Fibroblast of skin of back (primary cell): ENCODE data around the gene TSPAN15.
"Not testable (repeated sequence)": the region's sequence is repeated elsewhere in the genome, so short reads cannot be mapped to it uniquely, and the experiment has no call there.

Source experiments
- DNase-seq: peaks from one replicate; pipeline ENCODE4 v3.0.0-alpha.2; 2013

The TSPAN15 gene

DNA sequence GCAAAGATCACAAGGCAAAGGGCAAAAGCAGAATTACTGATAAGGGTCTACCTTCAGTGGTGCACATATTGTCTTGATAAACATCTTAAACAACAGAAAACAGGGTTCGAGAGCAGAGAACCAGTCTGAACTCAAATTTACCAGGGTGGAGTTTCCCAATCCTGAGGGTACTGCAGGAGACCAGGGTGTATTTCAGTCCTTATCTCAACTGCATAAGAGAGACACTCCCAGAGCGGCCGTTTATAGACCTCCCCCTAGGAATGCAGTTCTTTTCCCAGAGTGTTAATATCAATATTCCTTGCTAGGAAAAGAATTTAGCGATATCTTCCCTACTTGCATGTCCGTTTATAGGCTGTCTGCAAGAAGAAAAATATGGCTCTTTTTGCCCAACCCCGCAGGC is 37.6 kb downstream of the TSPAN15 start:
- DNase-seq: not testable (repeated sequence)

- no peak for DNase-seq
These were observed 38.3 kb downstream of the TSPAN15 start for GRCh38 chr10:69489506-69490090.

DNA sequence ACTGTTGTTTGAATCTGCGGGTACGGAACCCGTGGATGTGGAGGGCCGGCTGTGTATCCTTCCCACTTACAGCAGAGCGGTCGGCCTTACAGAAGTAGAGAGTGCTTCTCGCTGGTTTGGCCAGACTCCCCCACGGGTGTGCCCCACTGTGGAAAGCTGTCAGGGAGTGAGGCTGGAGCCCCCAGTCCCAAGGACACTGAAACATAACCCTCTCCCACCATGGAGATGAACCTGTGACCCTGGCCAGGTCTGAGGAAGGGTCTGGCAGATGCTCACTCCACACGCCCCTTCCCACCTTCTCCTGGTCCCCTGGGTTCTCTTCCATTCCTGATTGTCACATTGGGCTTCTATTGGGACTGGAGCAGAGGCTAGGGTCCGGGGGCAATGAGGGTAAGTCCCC is 39.6 kb downstream of the TSPAN15 start:
- DNase-seq: no peak

GRCh38 chr10:69491611-69492010 is 40.3 kb downstream of the TSPAN15 start:
- no peak for DNase-seq

DNA sequence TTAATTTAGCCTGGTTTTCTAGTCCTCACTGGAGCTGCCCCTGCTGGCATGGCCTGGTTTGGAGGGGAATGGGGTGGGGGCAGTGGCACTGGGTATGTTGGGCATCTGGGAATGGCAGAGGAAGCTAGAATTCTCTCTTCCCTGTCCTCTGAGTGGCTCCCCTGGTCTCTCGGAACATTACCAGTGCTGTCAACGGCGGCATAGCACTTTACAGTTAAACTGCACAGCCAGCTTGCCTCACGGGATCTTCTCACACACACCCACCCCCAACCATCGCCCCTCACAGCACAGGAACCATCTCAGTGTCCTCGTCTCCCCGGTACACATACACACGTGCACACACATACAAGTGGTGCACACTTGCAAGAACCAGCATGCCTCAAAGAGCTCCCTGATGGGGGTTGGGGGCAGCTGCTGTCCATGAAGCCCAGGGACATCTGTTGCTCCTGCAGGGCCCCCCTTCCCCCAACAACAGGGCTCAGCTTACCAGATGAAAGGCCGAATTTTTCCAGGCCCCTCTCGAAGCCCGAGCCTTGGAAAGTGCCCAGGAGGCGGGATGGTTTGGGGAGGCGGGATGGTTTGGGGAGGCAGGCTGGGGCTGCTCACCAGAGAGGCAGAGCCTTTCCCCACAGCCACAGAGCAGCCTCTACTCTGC is 41.0 kb downstream of the TSPAN15 start:
- DNase-seq: no peak

GRCh38 chr10:69492746-69493462 is 41.6 kb downstream of the TSPAN15 start:
- DNase-seq: no peak

DNA sequence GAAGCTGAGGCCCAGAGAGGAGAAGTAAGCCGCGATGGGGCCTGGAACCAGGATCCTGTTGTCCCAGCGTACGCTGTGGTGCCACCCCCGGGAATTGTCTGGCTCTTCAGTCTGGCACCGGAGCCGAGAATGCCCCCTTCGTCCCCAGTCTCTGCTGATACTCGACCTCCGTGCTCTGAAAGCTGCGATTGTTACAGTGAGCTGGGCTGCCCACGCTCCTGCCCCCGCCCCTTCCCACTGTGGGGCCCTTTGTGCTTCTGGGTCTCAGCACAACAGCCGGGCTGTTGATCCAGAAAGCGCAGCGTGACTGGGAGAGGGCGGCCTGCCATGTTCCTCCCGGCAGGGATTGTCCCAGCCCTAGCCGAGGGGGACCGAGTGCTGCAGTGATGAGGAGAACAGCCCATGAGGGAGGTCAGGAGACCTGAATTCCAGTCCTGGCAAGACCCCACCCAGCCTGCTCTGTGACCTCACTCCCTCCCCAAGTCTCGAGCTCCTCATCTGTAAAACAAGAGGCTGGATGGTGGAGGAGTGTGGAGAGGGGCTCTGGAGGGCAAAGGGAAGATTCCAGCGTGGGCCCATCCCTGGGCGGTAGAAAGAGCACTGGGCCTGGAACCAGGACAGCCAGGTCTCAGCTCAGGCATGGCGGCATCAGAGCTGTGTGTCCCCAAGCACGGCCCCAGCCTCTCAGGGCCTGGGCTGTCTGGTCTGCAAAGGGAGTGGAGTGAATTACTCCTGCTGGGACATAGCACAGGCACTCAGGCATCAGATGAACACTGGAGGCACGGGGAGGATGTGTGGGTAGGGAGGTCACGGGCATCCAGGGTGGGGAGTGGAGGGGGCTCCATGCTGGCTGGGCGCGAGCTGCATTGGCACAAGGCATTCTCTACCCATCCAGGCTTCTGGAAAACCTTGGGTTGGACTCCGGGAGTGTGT is 43.6 kb downstream of the TSPAN15 start:
- DNase-seq: no peak

DNA sequence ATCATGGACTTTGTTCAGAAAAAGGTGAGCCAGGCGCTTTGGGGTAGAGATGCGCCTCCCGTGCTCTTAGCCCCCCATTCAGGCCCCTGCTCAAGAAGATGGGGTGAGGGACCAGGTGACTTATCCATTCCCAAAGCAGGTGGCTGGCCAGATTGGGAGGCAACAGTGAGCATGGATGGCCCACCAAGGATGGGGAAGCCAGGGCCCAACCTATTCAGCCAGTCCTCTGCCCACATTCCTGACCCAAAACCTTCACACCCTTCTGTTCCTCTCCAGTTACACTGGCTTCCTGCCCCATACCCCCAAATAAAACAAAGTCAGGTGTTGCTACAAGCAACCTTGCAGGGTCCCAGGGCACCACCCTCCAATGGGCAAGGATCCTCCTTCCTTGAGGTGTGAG is 44.4 kb downstream of the TSPAN15 start:
- DNase-seq: no peak

- DNase-seq: no peak
These were observed 45.3 kb downstream of the TSPAN15 start for GRCh38 chr10:69496352-69497230.

DNA sequence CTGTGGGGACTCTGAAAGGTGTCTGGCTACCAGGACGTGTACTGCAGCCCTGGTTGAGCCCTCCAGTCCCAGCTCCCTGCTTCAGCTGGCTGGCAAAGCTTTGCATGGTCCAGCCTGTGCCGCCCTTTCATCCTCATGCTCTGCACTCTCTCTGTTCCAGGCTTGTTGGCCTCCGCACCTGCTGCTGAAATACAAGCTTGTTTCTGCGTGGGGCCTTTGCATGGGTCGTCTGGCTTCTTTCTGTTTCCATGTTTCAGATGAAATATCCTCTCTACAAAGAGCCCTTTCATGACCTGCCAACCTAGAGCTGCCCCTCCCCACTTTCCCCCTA is 45.9 kb downstream of the TSPAN15 start:
- no peak for DNase-seq

GRCh38 chr10:69497611-69498390 is 46.5 kb downstream of the TSPAN15 start:
- DNase-seq: no peak

DNA sequence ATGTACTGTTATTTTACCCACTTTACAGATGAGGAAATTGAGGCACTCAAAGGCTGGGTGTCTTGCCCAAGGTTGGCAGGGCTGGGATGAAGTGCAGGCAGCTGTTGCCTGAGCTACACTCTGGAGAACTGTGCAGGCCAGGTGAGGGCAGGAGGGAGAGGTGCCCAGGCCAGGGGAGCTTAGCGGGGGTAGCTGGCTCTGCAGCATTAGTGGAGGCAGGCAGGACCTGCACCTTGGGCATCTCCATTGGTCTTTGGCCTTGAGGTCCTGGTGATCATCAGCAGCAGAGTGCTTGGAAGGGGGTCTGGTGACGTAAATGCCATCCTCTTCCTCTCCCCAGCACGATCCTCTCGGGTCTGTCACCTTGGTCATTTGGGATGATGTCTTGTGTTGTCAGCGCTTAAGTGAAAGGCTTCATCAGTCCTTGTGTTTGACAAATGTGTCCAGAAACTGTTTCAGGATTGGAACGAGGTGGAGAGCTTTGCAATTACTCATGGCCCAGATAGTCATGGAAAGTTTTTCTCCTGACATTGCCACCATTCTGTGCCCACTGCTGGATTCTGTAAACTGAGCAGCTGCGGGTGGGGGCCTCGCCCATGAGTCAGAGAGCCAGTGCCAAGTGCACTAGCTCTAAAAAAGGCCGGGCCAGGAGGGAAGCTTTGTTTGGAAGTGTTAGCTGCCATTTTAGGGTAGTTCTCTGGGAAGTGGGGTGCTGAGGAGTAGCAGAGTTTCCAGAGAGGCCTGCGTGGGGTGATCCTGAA is 47.6 kb downstream of the TSPAN15 start:
- DNase-seq: peak; percentile 21

- no peak for DNase-seq
These were observed 48.7 kb downstream of the TSPAN15 start for GRCh38 chr10:69499726-69500689.

DNA sequence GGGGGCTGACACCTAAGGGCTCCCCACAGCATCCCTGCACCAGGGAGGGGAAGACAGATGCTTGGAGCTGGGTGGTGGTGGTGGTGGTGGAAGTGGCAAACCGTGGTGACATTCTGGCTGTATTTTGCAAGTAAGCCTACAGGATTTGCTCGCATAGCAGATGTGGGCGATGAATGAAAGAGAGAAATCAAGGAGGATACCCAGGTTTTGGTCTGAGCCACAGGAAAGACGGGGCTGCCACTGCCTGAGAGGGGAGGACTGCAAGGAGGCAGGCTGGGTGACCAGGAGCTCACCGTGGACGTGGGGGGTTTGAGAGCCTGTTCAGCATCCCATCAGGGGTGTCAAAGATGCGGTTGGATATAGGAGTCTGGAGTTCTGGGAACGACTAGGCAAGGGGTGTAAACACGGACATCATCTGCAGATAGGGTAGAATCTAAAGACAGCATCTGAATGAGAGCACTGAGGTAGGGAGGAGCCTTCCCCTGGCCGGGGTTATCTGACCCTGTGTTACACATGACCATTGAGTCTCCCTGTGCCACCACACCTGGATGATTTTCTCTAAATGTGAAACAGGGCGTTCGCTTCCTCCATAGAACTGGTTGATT is 49.7 kb downstream of the TSPAN15 start:
- no peak for DNase-seq

DNA sequence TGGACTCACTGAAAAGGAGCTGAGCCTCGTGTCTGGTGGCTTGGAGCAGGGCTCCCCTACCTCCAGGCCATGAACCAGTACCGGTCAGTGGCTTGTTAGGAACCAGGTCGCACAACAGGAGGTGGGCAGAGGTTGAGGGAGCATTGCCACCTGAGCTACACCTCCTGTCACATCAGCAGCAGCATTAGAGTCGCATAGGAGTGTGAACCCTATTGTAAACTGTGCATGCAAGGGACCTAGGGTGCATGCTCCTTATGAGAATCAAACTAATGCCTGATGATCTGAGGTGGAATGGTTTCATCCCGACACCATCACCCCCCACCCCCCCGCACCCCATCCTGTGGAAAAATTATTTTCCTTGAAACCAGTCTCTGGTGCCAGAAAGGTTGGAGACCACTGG is 50.4 kb downstream of the TSPAN15 start:
- DNase-seq: no peak

DNA sequence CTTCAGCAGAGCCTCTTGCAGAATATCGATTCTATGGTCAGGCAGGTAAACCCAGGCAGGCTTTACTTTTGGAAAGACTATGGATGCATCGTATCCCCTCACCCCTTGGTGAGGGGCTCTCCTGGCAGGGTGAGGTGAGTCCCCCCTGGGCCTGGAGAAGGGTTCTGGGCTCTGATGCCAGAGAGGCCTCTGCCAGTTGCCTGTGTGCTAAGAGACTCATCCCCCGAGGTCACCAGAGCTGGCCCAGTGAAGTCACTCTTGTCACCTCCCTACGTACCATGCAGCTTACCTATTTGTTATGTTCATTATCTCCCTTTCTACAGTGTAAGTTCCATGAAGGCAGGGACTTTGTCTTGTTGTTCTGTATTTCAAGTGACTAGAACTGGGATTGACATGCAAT is 51.3 kb downstream of the TSPAN15 start:
- no peak for DNase-seq

DNA sequence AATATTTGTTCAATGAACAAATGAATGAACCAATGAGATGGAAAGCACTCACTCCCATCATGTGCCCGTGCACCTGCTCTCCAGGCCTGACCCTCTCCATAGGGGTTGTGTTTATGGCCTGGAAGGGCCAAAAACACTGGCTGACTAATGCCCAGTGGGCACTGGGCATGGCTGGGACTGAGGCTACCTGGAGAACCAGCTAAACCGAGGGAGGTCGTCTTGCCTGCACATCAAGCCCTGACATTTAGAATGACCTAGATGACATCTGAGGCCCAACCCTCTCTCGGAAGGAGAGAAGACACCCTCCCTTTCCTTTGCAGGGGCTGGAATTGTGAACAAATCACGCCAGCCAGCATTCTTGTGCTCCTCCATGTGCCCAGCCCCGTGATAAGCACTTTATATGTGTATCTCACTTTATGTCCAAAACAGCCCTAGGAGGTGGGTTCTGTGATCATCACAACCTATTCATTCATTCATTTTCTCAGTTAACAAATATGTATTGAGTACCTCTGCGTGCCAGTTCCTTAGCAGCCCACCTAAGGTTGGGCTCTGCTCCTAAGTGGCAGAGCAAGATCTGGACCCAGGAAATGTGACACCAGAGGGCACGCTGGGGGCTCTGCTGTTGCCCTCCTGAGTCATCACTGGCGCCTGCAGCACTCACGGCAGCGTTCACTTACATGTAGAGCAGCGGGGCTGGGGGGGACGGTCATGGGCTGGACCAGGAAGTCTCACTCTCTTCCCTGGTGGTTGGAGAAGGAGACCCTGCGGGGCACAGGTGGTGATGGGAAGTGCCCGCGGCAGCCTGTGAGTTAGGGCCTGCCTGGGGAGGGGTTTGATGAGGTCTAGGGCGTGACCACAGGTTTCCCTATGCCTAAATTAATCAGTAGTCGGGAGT is 52.0 kb downstream of the TSPAN15 start:
- DNase-seq: no peak

DNA sequence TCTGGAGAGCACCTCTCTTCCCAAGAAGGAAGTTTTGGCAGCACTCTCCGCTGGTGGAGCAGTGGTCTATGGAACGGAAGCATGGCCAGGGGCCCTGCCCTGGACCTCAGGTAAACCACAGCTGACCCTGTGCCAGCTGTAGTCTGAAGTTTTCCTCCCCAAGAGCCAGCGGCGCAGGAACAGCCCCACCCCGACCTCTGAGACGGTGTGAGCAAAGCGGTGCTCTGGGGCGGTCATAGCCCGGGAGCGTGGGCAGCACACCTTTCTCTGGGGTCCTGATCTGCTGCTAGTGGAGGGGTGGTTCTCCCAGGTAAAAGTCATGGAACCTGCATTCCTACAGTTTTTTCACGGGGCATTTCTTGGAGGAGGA is 52.6 kb downstream of the TSPAN15 start:
- no peak for DNase-seq
